ENCODE data around the gene ELAPOR1.
"Not testable (repeated sequence)": the region's sequence is repeated elsewhere in the genome, so short reads cannot be mapped to it uniquely, and the experiment has no call there.

The ELAPOR1 gene

DNA sequence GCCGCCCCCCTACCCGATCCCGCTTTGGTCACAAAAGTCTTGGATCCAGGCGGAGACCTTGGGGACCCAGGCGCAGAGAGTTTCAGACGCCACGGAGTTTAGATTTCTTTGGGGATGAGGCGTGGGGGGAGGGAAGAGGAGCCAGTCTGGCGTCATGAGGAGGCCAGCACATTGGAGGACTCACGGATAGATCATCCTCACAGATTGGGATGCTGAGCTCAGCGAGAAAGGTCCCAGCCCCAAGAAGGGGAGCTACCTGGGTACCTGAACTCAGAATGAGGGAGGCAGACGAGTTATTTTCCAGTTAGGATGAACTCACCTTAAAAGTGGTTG, 393 bp downstream of the ELAPOR1 start:
- Mint-ChIP-seq H3K4me3 (peak overlapping the region; percentile 75 to 86), H3K9me3 (no peaks in the 10 kb centered on the region), H3K4me1 (peaks cover 49% of the 10 kb centered on the region), H3K27me3 (peaks cover 6% of the 10 kb centered on the region), H3K27ac (no peak overlapping the region)
- no peak for DNase-seq
- ATAC-seq: no peak

- Mint-ChIP-seq H3K9me3 (no peaks in the 10 kb centered on the region), H3K27me3 (peaks cover 6% of the 10 kb centered on the region), H3K4me3 (peak overlapping the region; percentile 32 to 39), H3K4me1 (peaks cover 39% of the 10 kb centered on the region), H3K27ac (peak overlapping the region; percentile 92 to 94)
- DNase-seq (peak; percentile 49 to 67), ATAC-seq (peak; percentile 69)
Observed at GRCh38 chr1:109115685-109116084, 1.8 kb downstream of the ELAPOR1 start.

DNA sequence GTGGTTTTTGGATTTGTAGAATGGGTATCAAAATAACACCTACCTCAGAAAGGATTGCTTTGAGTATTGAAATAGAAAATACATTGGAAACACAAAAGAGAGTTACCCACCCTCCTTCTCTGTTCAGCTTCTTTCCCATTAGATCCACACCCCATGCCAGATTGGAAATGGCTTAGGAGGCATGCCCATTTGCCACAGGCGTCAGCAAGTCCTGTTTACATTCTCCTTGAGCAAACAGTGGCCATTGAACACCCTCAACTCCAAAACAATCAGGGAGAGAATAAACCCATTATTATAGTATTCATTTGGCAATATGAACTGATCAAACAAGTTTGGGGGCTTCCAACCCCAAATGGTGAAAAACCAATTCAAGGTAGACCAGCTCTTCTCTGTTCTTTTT, 2.4 kb downstream of the ELAPOR1 start:
- H3K27me3 Mint-ChIP-seq: peaks cover 6% of the 10 kb centered on the region
- H3K27ac Mint-ChIP-seq: peak overlapping the region; percentile 92 to 94
- ATAC-seq (no peak), DNase-seq (no peak)
- H3K9me3 Mint-ChIP-seq: no peaks in the 10 kb centered on the region
- H3K4me3 Mint-ChIP-seq: peak overlapping the region; percentile 14 to 53
- peaks cover 39% of the 10 kb centered on the region for H3K4me1 Mint-ChIP-seq

DNA sequence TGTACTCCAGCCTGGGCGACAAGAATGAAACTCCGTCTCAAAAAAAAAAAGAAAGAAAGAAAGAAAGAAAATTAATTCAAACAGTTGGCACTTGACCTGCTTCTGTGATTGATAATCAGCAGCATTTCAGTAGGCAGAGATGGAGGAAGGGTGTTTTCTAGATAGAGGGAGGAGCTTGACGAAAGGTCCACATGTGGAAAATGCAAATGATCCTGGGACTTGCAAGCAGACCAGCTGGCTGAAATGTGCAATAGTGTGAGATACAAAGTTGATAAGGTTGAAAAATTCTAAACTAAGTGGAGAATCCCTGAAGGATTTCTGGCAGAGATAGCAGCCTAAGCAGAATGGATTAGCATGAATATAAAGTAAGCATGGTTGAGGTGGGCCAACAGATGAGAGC, 4.2 kb downstream of the ELAPOR1 start:
- no peaks in the 10 kb centered on the region for H3K9me3 Mint-ChIP-seq
- no peak for DNase-seq

GRCh38 chr1:109120356-109120755, 6.4 kb downstream of the ELAPOR1 start:
- H3K9me3 Mint-ChIP-seq: no peaks in the 10 kb centered on the region
- H3K27ac Mint-ChIP-seq: no peak overlapping the region
- ATAC-seq (no peak), DNase-seq (no peak)
- H3K4me3 Mint-ChIP-seq: no peak overlapping the region
- H3K27me3 Mint-ChIP-seq: no peaks in the 10 kb centered on the region
- H3K4me1 Mint-ChIP-seq: peaks cover 15% of the 10 kb centered on the region

More for the DNA sequence above, 4.2 kb downstream of the ELAPOR1 start:
- Mint-ChIP-seq H3K27me3 (peaks cover 1% of the 10 kb centered on the region), H3K4me3 (no peak overlapping the region), H3K4me1 (peaks cover 32% of the 10 kb centered on the region), H3K27ac (peak overlapping the region in 1 of 2 donors; percentile 14)
- ATAC-seq: no peak

DNA sequence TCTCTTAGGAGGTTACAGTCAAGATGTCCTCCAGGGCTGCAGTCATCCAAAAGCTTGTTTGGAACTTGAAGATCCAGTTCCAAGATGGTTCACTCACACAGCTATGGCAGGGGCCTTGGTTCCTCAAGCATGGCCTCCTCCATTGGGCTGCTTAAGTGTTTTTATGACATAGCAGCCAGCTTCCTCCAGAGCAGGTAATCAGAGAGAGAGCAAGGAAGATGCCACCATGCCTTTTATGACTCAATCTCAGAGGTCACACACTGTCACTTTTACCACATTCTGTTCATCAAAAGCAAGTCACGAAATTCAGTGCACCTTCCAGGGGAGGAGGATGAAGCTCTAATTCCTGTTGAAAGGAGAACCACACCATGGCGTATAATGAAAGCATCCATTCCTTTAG, 17.1 kb downstream of the ELAPOR1 start:
- Mint-ChIP-seq H3K27ac (no peak overlapping the region), H3K4me1 (peaks cover 22% of the 10 kb centered on the region), H3K27me3 (no peaks in the 10 kb centered on the region), H3K9me3 (no peaks in the 10 kb centered on the region), H3K4me3 (no peak overlapping the region)
- ATAC-seq (no peak), DNase-seq (no peak)

DNA sequence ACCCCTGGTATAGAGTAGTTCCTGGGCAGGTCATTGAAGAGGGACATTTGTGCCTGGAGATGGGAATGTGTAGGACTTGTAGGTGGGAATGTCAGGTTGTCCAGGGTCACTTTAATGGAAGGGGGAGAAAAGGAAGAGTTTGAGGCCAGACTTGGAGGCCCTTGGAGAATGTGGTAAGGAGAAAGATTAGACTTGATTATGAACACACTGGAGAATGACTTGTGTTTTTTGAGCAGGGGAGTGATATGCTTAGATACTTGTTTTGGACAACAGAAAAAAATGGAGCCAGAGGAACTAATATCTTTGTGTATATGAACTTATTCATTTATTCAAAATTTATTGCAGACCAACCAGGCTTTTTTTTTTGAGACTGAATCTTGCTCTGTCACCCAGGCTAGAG, 17.9 kb downstream of the ELAPOR1 start:
- Mint-ChIP-seq H3K9me3 (no peaks in the 10 kb centered on the region), H3K27ac (no peak overlapping the region)
- no peak for ATAC-seq

DNA sequence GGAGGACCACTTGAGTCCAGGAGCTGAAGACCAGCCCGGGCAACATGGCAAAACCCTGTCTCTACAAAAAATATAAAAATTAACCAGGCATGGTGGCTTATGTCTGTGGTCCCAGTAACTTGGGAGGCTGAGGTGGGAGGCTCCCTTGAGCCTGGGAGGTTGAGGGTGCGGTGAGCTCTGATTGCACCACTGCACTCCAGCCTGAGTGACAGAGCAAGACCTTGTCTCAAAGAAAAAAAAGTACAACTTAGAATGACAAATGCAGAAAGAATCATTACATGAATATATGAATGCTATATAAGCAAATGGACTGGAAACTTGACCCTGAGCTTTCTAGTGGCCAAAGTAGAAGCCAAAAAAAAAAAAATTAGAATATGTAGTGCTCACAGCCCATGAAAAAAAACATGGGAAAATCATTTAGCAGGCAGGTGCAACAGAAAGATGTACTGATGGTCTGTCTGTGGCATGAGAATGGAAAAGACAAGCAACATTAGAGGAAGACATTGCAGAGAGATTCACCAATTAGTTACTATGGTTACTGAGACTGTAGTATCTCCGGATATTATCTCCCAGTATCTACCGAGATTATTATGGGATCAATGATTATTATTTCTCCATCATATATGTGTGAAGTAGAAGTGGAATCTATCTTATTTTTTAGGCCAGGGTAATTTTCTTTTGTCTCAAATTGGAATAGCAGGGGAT, 19.2 kb downstream of the ELAPOR1 start:
- H3K4me1 Mint-ChIP-seq: peaks cover 25% of the 10 kb centered on the region
- H3K27me3 Mint-ChIP-seq: no peaks in the 10 kb centered on the region
- no peak overlapping the region for H3K27ac Mint-ChIP-seq
- no peaks in the 10 kb centered on the region for H3K9me3 Mint-ChIP-seq
- no peak for ATAC-seq
- DNase-seq: no peak
- no peak overlapping the region for H3K4me3 Mint-ChIP-seq

More for the DNA sequence above, 17.9 kb downstream of the ELAPOR1 start:
- peaks cover 25% of the 10 kb centered on the region for H3K4me1 Mint-ChIP-seq
- H3K4me3 Mint-ChIP-seq: no peak overlapping the region
- no peak for DNase-seq
- H3K27me3 Mint-ChIP-seq: no peaks in the 10 kb centered on the region

DNA sequence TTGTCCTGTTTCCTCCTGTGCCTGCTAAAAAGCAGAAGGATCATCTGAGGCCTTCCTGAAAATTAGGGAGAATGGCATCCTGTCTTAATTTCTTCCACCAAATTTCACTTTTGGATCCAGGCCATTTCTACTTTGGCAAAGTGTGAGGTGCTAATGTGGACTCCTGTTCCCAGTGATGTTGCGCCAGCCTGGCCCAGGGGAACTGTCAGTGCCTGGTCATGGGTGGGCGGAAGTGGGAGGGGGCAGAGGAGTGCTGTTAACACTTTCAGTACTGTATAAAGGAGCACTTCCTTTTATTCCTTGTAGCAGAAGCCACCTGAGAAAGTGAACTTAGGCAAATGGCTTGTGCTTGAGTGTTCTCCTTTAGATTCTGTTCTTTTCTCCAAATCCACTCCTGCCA, 19.9 kb downstream of the ELAPOR1 start:
- H3K9me3 Mint-ChIP-seq: no peaks in the 10 kb centered on the region
- H3K27me3 Mint-ChIP-seq: no peaks in the 10 kb centered on the region
- DNase-seq (no peak), ATAC-seq (peak; percentile 52)
- H3K4me3 Mint-ChIP-seq: no peak overlapping the region
- H3K27ac Mint-ChIP-seq: peak overlapping the region; percentile 2 to 30
- H3K4me1 Mint-ChIP-seq: peaks cover 25% of the 10 kb centered on the region

GRCh38 chr1:109134423-109134822, 20.5 kb downstream of the ELAPOR1 start:
- no peak for ATAC-seq
- H3K9me3 Mint-ChIP-seq: no peaks in the 10 kb centered on the region
- H3K4me3 Mint-ChIP-seq: peak overlapping the region in 1 of 2 donors; percentile 27
- H3K27ac Mint-ChIP-seq: peak overlapping the region in 1 of 2 donors; percentile 8
- no peak for DNase-seq
- peaks cover 25% of the 10 kb centered on the region for H3K4me1 Mint-ChIP-seq
- no peaks in the 10 kb centered on the region for H3K27me3 Mint-ChIP-seq

- Mint-ChIP-seq H3K4me1 (peaks cover 25% of the 10 kb centered on the region), H3K4me3 (no peak overlapping the region), H3K27ac (peak overlapping the region; percentile 6 to 49), H3K27me3 (no peaks in the 10 kb centered on the region), H3K9me3 (no peaks in the 10 kb centered on the region)
- DNase-seq (no peak), ATAC-seq (no peak)
Observed at GRCh38 chr1:109135940-109136339, 22.0 kb downstream of the ELAPOR1 start.

DNA sequence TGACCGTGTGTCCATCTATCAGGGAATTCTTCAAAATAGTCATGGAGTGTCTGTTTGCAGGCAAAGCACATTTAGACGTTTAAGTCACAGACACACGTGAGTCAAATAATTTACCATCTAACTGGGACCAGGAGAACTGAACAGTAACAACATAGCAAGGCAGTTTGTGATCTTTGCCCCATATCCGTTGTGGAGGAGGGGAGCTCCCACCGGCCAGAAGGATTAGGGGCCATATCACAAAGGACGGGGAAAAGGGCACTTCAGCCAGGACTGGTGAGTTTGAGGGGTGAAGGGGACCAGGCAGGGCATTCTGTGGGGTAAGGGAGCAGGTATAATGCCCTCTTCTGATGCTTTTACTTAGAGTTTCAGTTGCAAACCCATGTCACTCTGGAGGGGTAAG, 22.9 kb downstream of the ELAPOR1 start:
- peaks cover 25% of the 10 kb centered on the region for H3K4me1 Mint-ChIP-seq
- H3K9me3 Mint-ChIP-seq: no peaks in the 10 kb centered on the region
- H3K4me3 Mint-ChIP-seq: no peak overlapping the region
- ATAC-seq (no peak), DNase-seq (no peak)
- H3K27ac Mint-ChIP-seq: no peak overlapping the region
- H3K27me3 Mint-ChIP-seq: no peaks in the 10 kb centered on the region

- no peak overlapping the region for H3K27ac Mint-ChIP-seq
- DNase-seq (no peak), ATAC-seq (no peak)
- H3K27me3 Mint-ChIP-seq: no peaks in the 10 kb centered on the region
- peaks cover 25% of the 10 kb centered on the region for H3K4me1 Mint-ChIP-seq
- H3K4me3 Mint-ChIP-seq: no peak overlapping the region
- H3K9me3 Mint-ChIP-seq: no peaks in the 10 kb centered on the region
Observed at GRCh38 chr1:109137958-109138357, 24.0 kb downstream of the ELAPOR1 start.

GRCh38 chr1:109138358-109138757, 24.4 kb downstream of the ELAPOR1 start:
- Mint-ChIP-seq H3K27ac (peak overlapping the region in 1 of 2 donors; percentile 52), H3K9me3 (no peaks in the 10 kb centered on the region), H3K4me3 (no peak overlapping the region), H3K27me3 (no peaks in the 10 kb centered on the region), H3K4me1 (peaks cover 21% of the 10 kb centered on the region)
- no peak for DNase-seq
- ATAC-seq: no peak

GRCh38 chr1:109140392-109140791, 26.5 kb downstream of the ELAPOR1 start:
- no peak for ATAC-seq
- Mint-ChIP-seq H3K27me3 (no peaks in the 10 kb centered on the region), H3K27ac (no peak overlapping the region), H3K4me3 (no peak overlapping the region), H3K9me3 (no peaks in the 10 kb centered on the region), H3K4me1 (peaks cover 6% of the 10 kb centered on the region)
- DNase-seq: no peak

DNA sequence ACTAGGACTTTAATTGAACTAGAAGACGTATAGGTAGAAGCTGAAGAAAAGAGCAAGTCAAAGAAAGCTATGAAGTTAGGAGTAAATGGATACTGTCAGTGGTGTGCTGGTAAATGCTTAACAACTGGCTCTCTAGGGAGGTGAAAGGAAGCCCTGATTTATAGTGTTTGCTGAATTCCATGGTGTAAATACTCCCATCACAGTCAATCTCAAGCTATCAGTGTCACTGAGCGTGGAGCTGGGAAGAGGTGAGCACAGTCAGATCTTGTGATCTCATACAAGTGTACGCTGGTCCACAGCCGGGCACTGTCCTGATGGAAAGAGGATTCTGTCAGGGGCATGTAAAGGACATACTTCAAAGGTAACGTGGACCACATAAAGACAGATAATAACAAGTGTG, 28.3 kb downstream of the ELAPOR1 start:
- DNase-seq (no peak), ATAC-seq (no peak)
- Mint-ChIP-seq H3K4me3 (no peak overlapping the region), H3K27me3 (no peaks in the 10 kb centered on the region), H3K27ac (no peak overlapping the region), H3K4me1 (no peaks in the 10 kb centered on the region), H3K9me3 (no peaks in the 10 kb centered on the region)

DNA sequence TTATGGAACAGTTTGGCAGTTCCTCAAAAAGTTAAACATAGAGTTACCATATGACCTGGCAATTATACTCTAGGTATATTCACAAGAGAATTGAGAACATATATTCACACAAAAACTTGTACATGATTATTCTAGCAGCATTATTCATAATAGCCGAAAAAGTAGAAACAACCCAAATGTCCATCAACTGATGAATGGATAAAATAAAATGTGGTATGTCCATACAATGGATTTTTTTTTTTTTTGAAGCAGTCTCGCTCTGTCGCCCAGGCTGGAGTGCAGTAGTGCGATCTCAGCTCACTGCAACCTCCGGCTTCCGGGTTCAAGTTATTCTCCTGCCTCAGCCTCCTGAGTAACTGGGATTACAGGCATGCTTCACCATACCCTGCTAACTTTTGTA, 28.8 kb downstream of the ELAPOR1 start:
- H3K27ac Mint-ChIP-seq, H3K4me3 Mint-ChIP-seq, H3K27me3 Mint-ChIP-seq, DNase-seq, ATAC-seq, H3K9me3 Mint-ChIP-seq, H3K4me1 Mint-ChIP-seq: not testable (repeated sequence)

Data from stimulated activated naive CD8-positive, alpha-beta T cell treated with anti-CD3 and anti-CD28 coated beads, Interleukin-15, amount 100 ng/mL, for 72 hours (primary cell).